Left renal cortex interstitium (tissue), 4 donors: Measurements from ENCODE around the gene ACADVL. TPM values are rescaled to one million over a fixed set of nuclear protein-coding genes. Genes with fewer than 3 reads are reported as not detected.
A peak's percentile ranks its signal among the peaks of the same experiment; 100 is the strongest.

Experiments
- DNase-seq, 4 donors: peaks; one replicate each; pipeline ENCODE4 v3.0.0-alpha.2; 2013; ENCODE audit warnings: low read depth in 4 of 4, low spot score in 2 of 4, missing footprints in 1 of 4
- polyA plus RNA-seq, 4 donors: library from polyadenylated mRNA; unstranded; fragments of 120-200 nt; gene quantifications; one replicate each; pipeline ENCODE4 v1.2.1, GENCODE V29; 2013; ENCODE audit not compliant: insufficient read length in 4 of 4

The ACADVL gene
- polyA plus RNA-seq, 4 donors: 409 to 581 (median 511) TPM

- DNase-seq: no peak
Measured at GRCh38 chr17:7190276-7190917, 29.3 kb upstream of the ACADVL start.

- DNase-seq: no peak
Measured at GRCh38 chr17:7191069-7191468, 28.7 kb upstream of the ACADVL start.

- no peak for DNase-seq
Measured at GRCh38 chr17:7191571-7192270, 28.0 kb upstream of the ACADVL start.

GRCh38 chr17:7192271-7192937, 27.3 kb upstream of the ACADVL start:
- DNase-seq: no peak

- DNase-seq: no peak
Measured at GRCh38 chr17:7195971-7196370, 23.8 kb upstream of the ACADVL start.

GRCh38 chr17:7196651-7197401, 22.9 kb upstream of the ACADVL start:
- no peak for DNase-seq

- DNase-seq: no peak
Measured at GRCh38 chr17:7203391-7203790, 16.3 kb upstream of the ACADVL start.

GRCh38 chr17:7204336-7204735, 15.4 kb upstream of the ACADVL start:
- no peak for DNase-seq

GRCh38 chr17:7204828-7205461, 14.8 kb upstream of the ACADVL start:
- peak in 2 of 4 donors; percentile 74 to 78 for DNase-seq

GRCh38 chr17:7205561-7205960, 14.2 kb upstream of the ACADVL start:
- DNase-seq: no peak

- DNase-seq: no peak
Measured at GRCh38 chr17:7207120-7208001, 12.4 kb upstream of the ACADVL start.

- no peak for DNase-seq
Measured at GRCh38 chr17:7208027-7208571, 11.6 kb upstream of the ACADVL start.

GRCh38 chr17:7208754-7209460, 10.8 kb upstream of the ACADVL start:
- DNase-seq: no peak

- no peak for DNase-seq
Measured at GRCh38 chr17:7211491-7212273, 8.1 kb upstream of the ACADVL start.

- DNase-seq: peak in 3 of 4 donors; percentile 84 to 94 (median 94)
Measured at GRCh38 chr17:7213895-7214299, 5.8 kb upstream of the ACADVL start.

GRCh38 chr17:7214300-7215135, 5.2 kb upstream of the ACADVL start:
- peak in 3 of 4 donors; percentile 96 to 98 (median 98) for DNase-seq

GRCh38 chr17:7215136-7215638, 4.6 kb upstream of the ACADVL start:
- DNase-seq: peak in 1 of 4 donors; percentile 90
